Caco-2 (cell line): Measurements from ENCODE around the gene NXNL1. TPM values are rescaled to one million over a fixed set of nuclear protein-coding genes. Genes with fewer than 3 reads are reported as not detected.
A peak's percentile ranks its signal among the peaks of the same experiment; 100 is the strongest.

ENCODE experiments used
- BruUV-seq: library from RNA; stranded (reverse); fragments of 400-500 nt; replicated peaks from 2 replicates; lab custom pipeline; 2021; lab: Mats Ljungman, UMichigan
- CTCF ChIA-PET: fragments of 300-600 bp; sonication (Branson Sonifier 250); formaldehyde crosslinking; loops from one replicate; lab custom pipeline; 2022; ENCODE audit warnings: antibody characterized with exemption; lab: Charles Lee
- POLR2A ChIA-PET: fragments of 300-600 bp; sonication (Branson Sonifier 250); formaldehyde crosslinking; loops from one replicate; lab custom pipeline; 2022; ENCODE audit warnings: antibody characterized with exemption; lab: Charles Lee
- DNase-seq, 2 experiments: peaks; one replicate each; pipeline versions ENCODE4 v3.0.0 to v3.0.0-alpha.2; 2020 to 2022
- H3K27me3 ChIP-seq: replicated peaks from 2 replicates; pipeline ENCODE4 v1.6.0; 2011; ENCODE audit warnings: low read length; ENCODE audit not compliant: control insufficient read depth, insufficient read depth
- H3K36me3 ChIP-seq: 2 replicates; pipeline ENCODE4 v1.5.1; 2011; ENCODE audit warnings: low read length; ENCODE audit not compliant: control insufficient read depth, insufficient read depth
- H3K4me1 ChIP-seq: fragments of 250-450 bp; sonication (Bioruptor Pico); 2 replicates; pipeline ENCODE4 v1.5.1; 2020; ENCODE audit warnings: mild to moderate bottlenecking
- H3K4me3 ChIP-seq: 2 replicates; pipeline ENCODE4 v1.5.1; 2011; ENCODE audit warnings: low read depth, mild to moderate bottlenecking, control low read depth, low read length
- H3K9me3 ChIP-seq: fragments of 250-450 bp; sonication (Bioruptor Pico); 2 replicates; pipeline ENCODE4 v1.5.1; 2020; ENCODE audit warnings: mild to moderate bottlenecking, moderate library complexity
- H3K27ac Mint-ChIP-seq: one replicate; pipeline ENCODE4 v1.8.0; 2022; ENCODE audit warnings: mixed read lengths; ENCODE audit not compliant: unreplicated experiment
- H3K27me3 Mint-ChIP-seq: one replicate; pipeline ENCODE4 v1.8.0; 2022; ENCODE audit warnings: mixed read lengths; ENCODE audit not compliant: insufficient read depth, unreplicated experiment
- H3K36me3 Mint-ChIP-seq: one replicate; pipeline ENCODE4 v1.8.0; 2022; ENCODE audit warnings: mild to moderate bottlenecking, mixed read lengths; ENCODE audit not compliant: insufficient read depth, unreplicated experiment
- H3K4me1 Mint-ChIP-seq: one replicate; pipeline ENCODE4 v1.8.0; 2022; ENCODE audit warnings: low read depth, mixed read lengths; ENCODE audit not compliant: unreplicated experiment
- H3K4me3 Mint-ChIP-seq: one replicate; pipeline ENCODE4 v1.8.0; 2022; ENCODE audit warnings: mild to moderate bottlenecking, moderate library complexity, mixed read lengths; ENCODE audit not compliant: unreplicated experiment
- H3K9me3 Mint-ChIP-seq: one replicate; pipeline ENCODE4 v1.8.0; 2022; ENCODE audit warnings: mixed read lengths; ENCODE audit not compliant: unreplicated experiment
- intact Hi-C: fragments of 100-400 bp; cut with micrococcal nuclease; formaldehyde crosslinking; loops from one replicate; pipeline ENCODE4 v1.10.0; 2022; ENCODE audit not compliant: unreplicated experiment
- total RNA-seq: library from RNA; stranded (reverse); gene quantifications from 2 replicates; pipeline ENCODE4 v1.2.3, GENCODE V29; 2022
- TF ChIP-seq, protein P1 (sequence below), 2 experiments: fragments of 200-600 bp in 1 of 2; IDR thresholded peaks; 1 replicate in 1 of 2; 2 replicates in 1 of 2; pipeline versions ENCODE4 v1.5.1 to v1.8.0; 2011 to 2022; ENCODE audit warnings: antibody characterized with exemption in 1 of 2, control low read depth in 1 of 2, inconsistent platforms in 1 of 2, low read depth in 1 of 2, low read length in 1 of 2, mild to moderate bottlenecking in 1 of 2, moderate library complexity in 1 of 2; ENCODE audit not compliant: insufficient read depth in 1 of 2, severe bottlenecking in 1 of 2, unreplicated experiment in 1 of 2

Gene NXNL1
- total RNA-seq, 1 experiment from 2014 or later, result not detected

DNA sequence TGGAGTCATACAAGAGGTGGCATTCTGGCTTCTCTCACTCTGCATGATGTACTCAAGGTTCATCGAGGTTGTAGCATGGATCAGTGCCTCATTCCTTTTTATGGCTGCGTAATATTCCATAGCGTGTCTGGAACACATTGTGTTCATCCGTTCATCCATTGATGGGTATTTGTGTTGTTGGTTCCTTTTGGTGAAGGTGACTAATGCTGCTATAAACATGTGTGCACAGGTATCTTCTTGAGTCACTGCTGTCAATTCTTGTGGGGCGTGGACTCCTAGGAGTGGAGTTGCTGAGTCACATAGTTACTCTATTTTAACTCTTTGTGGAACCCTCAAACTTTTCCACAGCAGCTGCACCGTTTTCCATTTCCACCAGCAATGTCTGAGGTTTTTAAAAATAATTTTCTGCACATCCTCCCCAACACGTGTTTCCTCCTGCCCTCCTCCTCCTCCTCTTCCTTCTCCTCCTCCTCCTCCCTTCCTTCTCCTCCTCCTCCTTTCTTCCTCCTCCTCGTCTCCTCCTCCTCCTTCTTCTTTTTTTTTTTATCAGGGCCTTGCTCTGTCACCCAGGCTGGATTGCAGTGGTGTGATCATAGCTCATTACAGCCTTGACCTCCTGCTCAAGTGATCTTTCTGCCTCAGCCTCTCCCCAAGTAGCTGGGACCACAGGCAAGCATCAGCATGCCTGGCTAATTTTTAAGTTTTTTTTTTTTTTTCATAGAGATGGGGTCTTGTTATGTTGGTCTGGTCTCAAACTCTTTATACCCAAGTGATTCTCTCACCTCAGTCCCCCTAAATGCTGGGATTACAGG, 10.3 kb downstream of the NXNL1 start:
- intact Hi-C loops, result no loop called here
- Mint-ChIP-seq H3K4me1 (no peaks in the 10 kb centered on the region), H3K36me3 (no peaks in the 10 kb centered on the region), H3K27ac (no peak overlapping the region), H3K4me3 (peak overlapping the region; percentile 54), H3K27me3 (no peaks in the 10 kb centered on the region), H3K9me3 (no peaks in the 10 kb centered on the region)
- TF ChIP-seq, protein P1, sequence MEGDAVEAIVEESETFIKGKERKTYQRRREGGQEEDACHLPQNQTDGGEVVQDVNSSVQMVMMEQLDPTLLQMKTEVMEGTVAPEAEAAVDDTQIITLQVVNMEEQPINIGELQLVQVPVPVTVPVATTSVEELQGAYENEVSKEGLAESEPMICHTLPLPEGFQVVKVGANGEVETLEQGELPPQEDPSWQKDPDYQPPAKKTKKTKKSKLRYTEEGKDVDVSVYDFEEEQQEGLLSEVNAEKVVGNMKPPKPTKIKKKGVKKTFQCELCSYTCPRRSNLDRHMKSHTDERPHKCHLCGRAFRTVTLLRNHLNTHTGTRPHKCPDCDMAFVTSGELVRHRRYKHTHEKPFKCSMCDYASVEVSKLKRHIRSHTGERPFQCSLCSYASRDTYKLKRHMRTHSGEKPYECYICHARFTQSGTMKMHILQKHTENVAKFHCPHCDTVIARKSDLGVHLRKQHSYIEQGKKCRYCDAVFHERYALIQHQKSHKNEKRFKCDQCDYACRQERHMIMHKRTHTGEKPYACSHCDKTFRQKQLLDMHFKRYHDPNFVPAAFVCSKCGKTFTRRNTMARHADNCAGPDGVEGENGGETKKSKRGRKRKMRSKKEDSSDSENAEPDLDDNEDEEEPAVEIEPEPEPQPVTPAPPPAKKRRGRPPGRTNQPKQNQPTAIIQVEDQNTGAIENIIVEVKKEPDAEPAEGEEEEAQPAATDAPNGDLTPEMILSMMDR (IDR thresholded peaks at IDR 0.05; ENCODE audit: insufficient read depth in 1 of 2, low read depth in 1 of 2, low read length in 1 of 2, severe bottlenecking in 1 of 2, unreplicated experiment in 1 of 2), result no peak
- peak in 1 of 2 experiments; percentile 24 for DNase-seq
- ChIA-PET POLR2A (no interaction called here), CTCF (interaction anchor here (0.7 to 1.0 kb wide), 4 partner anchors 14 to 307 kb away, joined by 4 to 5 read pairs (median 4); no protein-coding TSS in a partner anchor)
- no TSS peak for BruUV-seq
- no peaks in the 10 kb centered on the region for H3K9me3 ChIP-seq
- H3K27me3 ChIP-seq, result no peaks in the 10 kb centered on the region
- H3K4me1 ChIP-seq, result no peaks in the 10 kb centered on the region
- no peaks in the 10 kb centered on the region for H3K36me3 ChIP-seq
- no peak overlapping the region for H3K4me3 ChIP-seq

DNA sequence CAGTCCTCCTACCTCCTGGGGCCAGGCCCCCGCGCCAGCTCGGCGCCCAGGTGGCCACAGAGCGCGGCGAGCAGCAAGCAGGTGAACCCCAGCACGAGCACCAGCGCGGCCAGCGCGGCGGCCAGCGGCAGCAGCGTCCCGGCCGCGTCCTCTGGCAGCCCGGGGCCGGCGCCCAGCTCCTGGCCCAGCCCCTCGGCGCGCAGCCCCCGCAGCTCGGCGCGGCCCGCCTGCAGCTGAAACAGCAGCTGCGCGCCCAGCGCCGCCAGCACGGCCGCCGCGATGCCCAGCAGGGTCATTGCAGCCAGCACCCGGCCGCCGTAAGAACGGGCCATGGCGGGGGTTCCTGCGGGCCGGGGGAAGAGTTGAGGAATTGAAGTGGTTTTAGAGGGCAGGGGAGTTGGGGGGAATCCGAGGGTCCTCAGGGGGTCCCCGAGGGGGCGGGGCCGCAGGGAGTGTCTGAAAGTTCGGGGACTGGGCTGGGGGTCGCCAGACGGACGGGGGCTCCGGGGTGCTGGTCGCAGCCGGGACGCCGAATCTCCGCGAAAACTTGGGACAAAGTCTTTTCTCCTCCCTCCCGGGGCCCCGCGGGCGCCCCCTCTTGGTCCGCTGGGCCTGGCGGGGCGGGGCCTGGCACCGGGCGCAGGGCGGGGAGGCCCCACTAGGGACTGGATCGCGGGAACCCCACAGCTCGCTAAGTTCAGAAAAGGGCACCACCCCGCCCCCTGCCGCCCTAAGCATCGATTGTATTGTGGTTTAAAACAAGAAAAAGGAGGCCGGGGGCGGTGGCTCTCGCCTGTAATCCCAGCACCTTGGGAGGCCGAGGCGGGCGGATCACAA, 12.4 kb downstream of the NXNL1 start, which contains the start of gene TMEM221:
TMEM221 (minus strand) TSS at position 538 of the 837 bp plus-strand sequence; CDS start at position 332, 206 bp downstream.
- ChIA-PET POLR2A (interaction anchor here (0.6 kb wide), 1 partner anchor 19 kb away, joined by 6 read pairs; no protein-coding TSS in a partner anchor), CTCF (interaction anchor here (0.7 to 0.8 kb wide), 2 partner anchors 14 to 29 kb away, joined by 4 to 5 read pairs; partner anchors contain the start of gene MVB12A)
- H3K27me3 Mint-ChIP-seq, result no peaks in the 10 kb centered on the region
- peak within 1 kb of the TSS; percentile 47 for H3K4me3 ChIP-seq
- peak; percentile 46 to 69 for DNase-seq
- intact Hi-C loops, result no loop called here
- no TSS peak for BruUV-seq
- no peaks in the 10 kb centered on the region for H3K4me1 Mint-ChIP-seq
- no peaks in the 10 kb centered on the region for H3K27me3 ChIP-seq
- H3K4me3 Mint-ChIP-seq, result peak within 1 kb of the TSS; percentile 58
- no peaks in the 10 kb centered on the region for H3K9me3 ChIP-seq
- no peaks in the 10 kb centered on the region for H3K36me3 ChIP-seq
- no peaks in the 10 kb centered on the region for H3K36me3 Mint-ChIP-seq
- H3K4me1 ChIP-seq, result no peaks in the 10 kb centered on the region
- TF ChIP-seq, protein P1 (IDR thresholded peaks at IDR 0.05; ENCODE audit: insufficient read depth in 1 of 2, low read depth in 1 of 2, low read length in 1 of 2, severe bottlenecking in 1 of 2, unreplicated experiment in 1 of 2), result peak; percentile 45 to 61
- H3K9me3 Mint-ChIP-seq, result no peaks in the 10 kb centered on the region
- H3K27ac Mint-ChIP-seq, result no peak within 1 kb of the TSS

DNA sequence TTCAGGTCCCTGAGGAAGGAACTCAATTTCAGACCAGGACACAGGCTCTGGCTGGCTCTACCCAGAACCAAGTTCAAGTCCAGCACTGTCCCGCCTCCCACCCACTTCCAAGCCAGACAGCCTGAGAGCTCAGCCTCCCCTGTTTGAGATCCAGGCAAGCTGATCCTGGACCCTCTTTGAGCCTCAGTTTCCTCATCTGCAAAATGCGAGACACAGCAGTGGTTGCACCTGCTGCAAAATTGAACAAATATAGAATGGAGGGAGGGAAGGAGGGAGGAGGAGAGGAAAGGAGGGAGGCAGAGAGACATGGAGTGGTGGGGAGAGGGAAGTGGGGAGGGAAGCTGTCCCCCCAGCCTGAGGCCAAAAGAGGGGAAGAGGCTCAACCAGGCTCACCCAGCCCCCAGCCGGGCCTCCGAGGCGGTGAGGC, 13.0 kb downstream of the NXNL1 start:
- H3K27me3 ChIP-seq, result no peaks in the 10 kb centered on the region
- no peaks in the 10 kb centered on the region for H3K4me1 ChIP-seq
- H3K4me1 Mint-ChIP-seq, result no peaks in the 10 kb centered on the region
- H3K9me3 Mint-ChIP-seq, result no peaks in the 10 kb centered on the region
- no peak overlapping the region for H3K27ac Mint-ChIP-seq
- no TSS peak for BruUV-seq
- H3K27me3 Mint-ChIP-seq, result no peaks in the 10 kb centered on the region
- H3K4me3 ChIP-seq, result peak overlapping the region; percentile 47
- no peak for DNase-seq
- intact Hi-C loops, result no loop called here
- no peaks in the 10 kb centered on the region for H3K9me3 ChIP-seq
- peak overlapping the region; percentile 58 for H3K4me3 Mint-ChIP-seq
- H3K36me3 Mint-ChIP-seq, result no peaks in the 10 kb centered on the region
- ChIA-PET CTCF (interaction anchor here (0.7 to 0.8 kb wide), 2 partner anchors 14 to 28 kb away, joined by 4 to 5 read pairs; partner anchors contain the start of gene MVB12A), POLR2A (no interaction called here)
- no peaks in the 10 kb centered on the region for H3K36me3 ChIP-seq
- TF ChIP-seq, protein P1 (IDR thresholded peaks at IDR 0.05; ENCODE audit: insufficient read depth in 1 of 2, low read depth in 1 of 2, low read length in 1 of 2, severe bottlenecking in 1 of 2, unreplicated experiment in 1 of 2), result no peak
